ENCODE results near the gene NDUFA8. TPM values are rescaled to one million over a fixed set of nuclear protein-coding genes. Genes with fewer than 3 reads are reported as not detected.

Gene NDUFA8
- total and polyA plus RNA-seq, 9 donors, result 43.7 to 71.1 (median 64.7) TPM

GRCh38 chr9:122200960-122201595 is 41.5 kb upstream of the NDUFA8 start:
- peak; percentile 65 for DNase-seq

GRCh38 chr9:122197882-122198281 is 38.3 kb upstream of the NDUFA8 start:
- 68% methylated on average over 4 of the region's 4 CpGs for WGBS (ENCODE audit: insufficient coverage)
- H3K4me3 ChIP-seq (ENCODE audit: low read length), result no peak overlapping the region
- H3K4me1 ChIP-seq (ENCODE audit: control insufficient read depth, insufficient read depth, low read length), result peaks cover 12% of the 10 kb centered on the region
- no peaks in the 10 kb centered on the region for H3K36me3 ChIP-seq (ENCODE audit: control insufficient read depth, insufficient read depth, low read length)
- no peak for DNase-seq
- H3K27me3 ChIP-seq (ENCODE audit: control insufficient read depth, insufficient read depth, low read length), result peaks cover 3% of the 10 kb centered on the region
- H3K9me3 ChIP-seq (replicated peaks; ENCODE audit: control insufficient read depth, low read depth, low read length), result no peaks in the 10 kb centered on the region
- H3K27ac ChIP-seq (ENCODE audit: low read length), result no peak overlapping the region

More at GRCh38 chr9:122200960-122201595, 41.5 kb upstream of the NDUFA8 start:
- Histone ChIP-seq H3K4me1 (ENCODE audit: control insufficient read depth, insufficient read depth, low read length) (peaks cover 39% of the 10 kb centered on the region), H3K36me3 (ENCODE audit: control insufficient read depth, insufficient read depth, low read length) (no peaks in the 10 kb centered on the region), H3K27me3 (ENCODE audit: control insufficient read depth, insufficient read depth, low read length) (peaks cover 3% of the 10 kb centered on the region), H3K4me3 (ENCODE audit: low read length) (no peak overlapping the region), H3K27ac (ENCODE audit: low read length) (no peak overlapping the region), H3K9me3 (replicated peaks; ENCODE audit: control insufficient read depth, low read depth, low read length) (no peaks in the 10 kb centered on the region)
- WGBS (ENCODE audit: insufficient coverage), result 25% methylated on average over 2 of the region's 7 CpGs

- Histone ChIP-seq H3K9me3 (replicated peaks; ENCODE audit: control insufficient read depth, low read depth, low read length) (no peaks in the 10 kb centered on the region), H3K27ac (ENCODE audit: low read length) (no peak overlapping the region), H3K4me1 (ENCODE audit: control insufficient read depth, insufficient read depth, low read length) (peaks cover 11% of the 10 kb centered on the region), H3K27me3 (ENCODE audit: control insufficient read depth, insufficient read depth, low read length) (peaks cover 3% of the 10 kb centered on the region), H3K4me3 (ENCODE audit: low read length) (no peak overlapping the region), H3K36me3 (ENCODE audit: control insufficient read depth, insufficient read depth, low read length) (no peaks in the 10 kb centered on the region)
- no peak for DNase-seq
- WGBS (ENCODE audit: insufficient coverage), result 45% methylated on average over 7 of the region's 7 CpGs
Measured at GRCh38 chr9:122197426-122197825, 37.8 kb upstream of the NDUFA8 start.

GRCh38 chr9:122195875-122196274 is 36.3 kb upstream of the NDUFA8 start:
- Histone ChIP-seq H3K4me3 (ENCODE audit: low read length) (no peak overlapping the region), H3K27me3 (ENCODE audit: control insufficient read depth, insufficient read depth, low read length) (peaks cover 3% of the 10 kb centered on the region), H3K9me3 (replicated peaks; ENCODE audit: control insufficient read depth, low read depth, low read length) (no peaks in the 10 kb centered on the region), H3K36me3 (ENCODE audit: control insufficient read depth, insufficient read depth, low read length) (no peaks in the 10 kb centered on the region), H3K27ac (ENCODE audit: low read length) (no peak overlapping the region), H3K4me1 (ENCODE audit: control insufficient read depth, insufficient read depth, low read length) (peaks cover 3% of the 10 kb centered on the region)
- 66% methylated on average over 2 of the region's 4 CpGs for WGBS (ENCODE audit: insufficient coverage)
- no peak for DNase-seq

- Histone ChIP-seq H3K27me3 (ENCODE audit: control insufficient read depth, insufficient read depth, low read length) (peaks cover 3% of the 10 kb centered on the region), H3K27ac (ENCODE audit: low read length) (no peak overlapping the region), H3K36me3 (ENCODE audit: control insufficient read depth, insufficient read depth, low read length) (no peaks in the 10 kb centered on the region), H3K9me3 (replicated peaks; ENCODE audit: control insufficient read depth, low read depth, low read length) (no peaks in the 10 kb centered on the region), H3K4me3 (ENCODE audit: low read length) (no peak overlapping the region), H3K4me1 (ENCODE audit: control insufficient read depth, insufficient read depth, low read length) (peaks cover 3% of the 10 kb centered on the region)
- WGBS (ENCODE audit: insufficient coverage), result 88% methylated on average over 5 of the region's 6 CpGs
- no peak for DNase-seq
Measured at GRCh38 chr9:122193651-122194050, 34.1 kb upstream of the NDUFA8 start.

GRCh38 chr9:122192914-122193525 is 33.4 kb upstream of the NDUFA8 start:
- H3K4me1 ChIP-seq (ENCODE audit: control insufficient read depth, insufficient read depth, low read length), result no peaks in the 10 kb centered on the region
- peaks cover 3% of the 10 kb centered on the region for H3K27me3 ChIP-seq (ENCODE audit: control insufficient read depth, insufficient read depth, low read length)
- no peak overlapping the region for H3K27ac ChIP-seq (ENCODE audit: low read length)
- H3K4me3 ChIP-seq (ENCODE audit: low read length), result no peak overlapping the region
- no peaks in the 10 kb centered on the region for H3K36me3 ChIP-seq (ENCODE audit: control insufficient read depth, insufficient read depth, low read length)
- no peak for DNase-seq
- 51% methylated on average over 2 of the region's 16 CpGs for WGBS (ENCODE audit: insufficient coverage)
- H3K9me3 ChIP-seq (replicated peaks; ENCODE audit: control insufficient read depth, low read depth, low read length), result no peaks in the 10 kb centered on the region

GRCh38 chr9:122192261-122192875 is 32.8 kb upstream of the NDUFA8 start:
- DNase-seq, result no peak
- Histone ChIP-seq H3K27ac (ENCODE audit: low read length) (no peak overlapping the region), H3K27me3 (ENCODE audit: control insufficient read depth, insufficient read depth, low read length) (no peaks in the 10 kb centered on the region), H3K9me3 (replicated peaks; ENCODE audit: control insufficient read depth, low read depth, low read length) (no peaks in the 10 kb centered on the region), H3K4me1 (ENCODE audit: control insufficient read depth, insufficient read depth, low read length) (no peaks in the 10 kb centered on the region), H3K4me3 (ENCODE audit: low read length) (no peak overlapping the region), H3K36me3 (ENCODE audit: control insufficient read depth, insufficient read depth, low read length) (no peaks in the 10 kb centered on the region)
- 65% methylated on average over 2 of the region's 5 CpGs for WGBS (ENCODE audit: insufficient coverage)

- Histone ChIP-seq H3K27me3 (ENCODE audit: control insufficient read depth, insufficient read depth, low read length) (no peaks in the 10 kb centered on the region), H3K9me3 (replicated peaks; ENCODE audit: control insufficient read depth, low read depth, low read length) (no peaks in the 10 kb centered on the region), H3K4me3 (ENCODE audit: low read length) (no peak overlapping the region), H3K4me1 (ENCODE audit: control insufficient read depth, insufficient read depth, low read length) (no peaks in the 10 kb centered on the region), H3K27ac (ENCODE audit: low read length) (no peak overlapping the region), H3K36me3 (ENCODE audit: control insufficient read depth, insufficient read depth, low read length) (no peaks in the 10 kb centered on the region)
- 56% methylated on average over 11 of the region's 11 CpGs for WGBS (ENCODE audit: insufficient coverage)
- no peak for DNase-seq
Measured at GRCh38 chr9:122191584-122191983, 32.0 kb upstream of the NDUFA8 start.

- H3K4me1 ChIP-seq (ENCODE audit: control insufficient read depth, insufficient read depth, low read length), result no peaks in the 10 kb centered on the region
- no peak overlapping the region for H3K27ac ChIP-seq (ENCODE audit: low read length)
- H3K27me3 ChIP-seq (ENCODE audit: control insufficient read depth, insufficient read depth, low read length), result no peaks in the 10 kb centered on the region
- WGBS (ENCODE audit: insufficient coverage), result 97% methylated on average over 3 of the region's 12 CpGs
- H3K36me3 ChIP-seq (ENCODE audit: control insufficient read depth, insufficient read depth, low read length), result no peaks in the 10 kb centered on the region
- H3K9me3 ChIP-seq (replicated peaks; ENCODE audit: control insufficient read depth, low read depth, low read length), result no peaks in the 10 kb centered on the region
- no peak for DNase-seq
- no peak overlapping the region for H3K4me3 ChIP-seq (ENCODE audit: low read length)
Measured at GRCh38 chr9:122190597-122191381, 31.2 kb upstream of the NDUFA8 start.

- no peaks in the 10 kb centered on the region for H3K4me1 ChIP-seq (ENCODE audit: control insufficient read depth, insufficient read depth, low read length)
Measured at GRCh38 chr9:122188369-122188768, 28.8 kb upstream of the NDUFA8 start.

More at GRCh38 chr9:122188369-122188768, 28.8 kb upstream of the NDUFA8 start:
- no peaks in the 10 kb centered on the region for H3K9me3 ChIP-seq (replicated peaks; ENCODE audit: control insufficient read depth, low read depth, low read length)
- DNase-seq, result no peak
- no peak overlapping the region for H3K27ac ChIP-seq (ENCODE audit: low read length)
- WGBS (ENCODE audit: insufficient coverage), result 53% methylated on average over 6 of the region's 6 CpGs
- H3K36me3 ChIP-seq (ENCODE audit: control insufficient read depth, insufficient read depth, low read length), result no peaks in the 10 kb centered on the region
- H3K27me3 ChIP-seq (ENCODE audit: control insufficient read depth, insufficient read depth, low read length), result peaks cover 2% of the 10 kb centered on the region
- no peak overlapping the region for H3K4me3 ChIP-seq (ENCODE audit: low read length)

All from muscle of leg (tissue), 11 donors.